H1 (cell line): ENCODE data around the gene CDKL1. TPM values are rescaled to one million over a fixed set of nuclear protein-coding genes. Genes with fewer than 3 reads are reported as not detected.

Experiments
- CTCF ChIA-PET: fragments of 300-600 bp; sonication (Branson Sonifier 250); formaldehyde crosslinking; loops from one replicate; lab custom pipeline; 2021; ENCODE audit not compliant: partially characterized antibody; lab: Charles Lee
- POLR2A ChIA-PET: fragments of 300-600 bp; sonication (Branson Sonifier 250); formaldehyde crosslinking; loops from one replicate; lab custom pipeline; 2021; ENCODE audit warnings: inconsistent platforms; ENCODE audit not compliant: partially characterized antibody; lab: Charles Lee
- DNase-seq, 2 experiments: peaks; one replicate each; pipeline versions ENCODE4 v3.0.0 to v3.0.0-alpha.2; 2010 to 2022; ENCODE audit warnings: low spot score in 2 of 2, low read depth in 1 of 2, mixed read lengths in 1 of 2
- FAIRE-seq: peaks from 2 replicates; lab custom pipeline; 2011; peaks lifted over from hg19 to GRCh38; lab: Jason Lieb, UNC
- H2AFZ ChIP-seq: 2 replicates; pipeline ENCODE4 v1.8.1; 2012; ENCODE audit warnings: low read length, inconsistent platforms
- H2AK5ac ChIP-seq: 2 replicates; pipeline ENCODE4 v1.6.1; 2013; ENCODE audit warnings: low read depth, low read length
- H2BK120ac ChIP-seq: replicated peaks from 2 replicates; pipeline ENCODE3; 2013; ENCODE audit warnings: low read depth, low read length, inconsistent platforms
- H2BK12ac ChIP-seq: 2 replicates; pipeline ENCODE4 v1.6.1; 2013; ENCODE audit warnings: low read depth, low read length
- H2BK15ac ChIP-seq: 2 replicates; pipeline ENCODE4 v1.6.1; 2013; ENCODE audit warnings: low read length
- H2BK20ac ChIP-seq: 2 replicates; pipeline ENCODE4 v1.6.1; 2013; ENCODE audit warnings: low read length
- H2BK5ac ChIP-seq: 2 replicates; pipeline ENCODE4 v1.6.1; 2013; ENCODE audit warnings: low read depth, low read length
- H3K14ac ChIP-seq: 2 replicates; pipeline ENCODE4 v1.6.1; 2013; ENCODE audit warnings: inconsistent platforms; ENCODE audit not compliant: insufficient read length
- H3K18ac ChIP-seq: 2 replicates; pipeline ENCODE4 v1.6.1; 2013; ENCODE audit warnings: low read length; ENCODE audit errors: extremely low read depth
- H3K23ac ChIP-seq: 2 replicates; pipeline ENCODE4 v1.6.1; 2013; ENCODE audit warnings: inconsistent platforms; ENCODE audit not compliant: insufficient read length
- H3K23me2 ChIP-seq: 2 replicates; pipeline ENCODE4 v1.6.1; 2013; ENCODE audit warnings: low read depth, low read length
- H3K27ac ChIP-seq: 2 replicates; pipeline ENCODE4 v1.6.1; 2011; ENCODE audit warnings: low read depth, low read length, inconsistent platforms
- H3K27me3 ChIP-seq, 4 experiments: replicated peaks in 1 of 4; 1 replicate in 1 of 4; 2 replicates in 3 of 4; pipeline versions ENCODE4 v1.6.1 to v1.8.1; 2011 to 2013; ENCODE audit warnings: low read length in 3 of 4, mild to moderate bottlenecking in 3 of 4, inconsistent platforms in 2 of 4, mixed read lengths in 2 of 4, moderate library complexity in 1 of 4; ENCODE audit not compliant: control insufficient read depth in 3 of 4, insufficient read depth in 3 of 4; ENCODE audit errors: extremely low read depth in 1 of 4
- H3K36me3 ChIP-seq, 4 experiments: 2 replicates each; pipeline versions ENCODE4 v1.6.1 to v1.8.1; 2011 to 2013; ENCODE audit warnings: mild to moderate bottlenecking in 4 of 4, low read length in 3 of 4, moderate library complexity in 2 of 4, control low read depth in 1 of 4, inconsistent platforms in 1 of 4; ENCODE audit not compliant: insufficient read depth in 4 of 4, control insufficient read depth in 2 of 4
- H3K4ac ChIP-seq: replicated peaks from 2 replicates; pipeline ENCODE3; 2013; ENCODE audit warnings: low read length, low read depth, mixed read lengths, inconsistent platforms; ENCODE audit not compliant: insufficient read length
- H3K4me1 ChIP-seq, 4 experiments: replicated peaks in 1 of 4; 1 replicate in 1 of 4; 2 replicates in 3 of 4; pipeline versions ENCODE4 v1.6.1 to v1.8.1; 2011 to 2013; ENCODE audit warnings: low read length in 3 of 4, inconsistent platforms in 2 of 4, mixed read lengths in 1 of 4; ENCODE audit not compliant: insufficient read depth in 4 of 4, control insufficient read depth in 3 of 4
- H3K4me2 ChIP-seq, 2 experiments: 2 replicates each; pipeline versions ENCODE4 v1.6.1 to v1.8.1; 2011 to 2013; ENCODE audit warnings: low read depth in 2 of 2, low read length in 2 of 2, control low read depth in 1 of 2, inconsistent platforms in 1 of 2, mild to moderate bottlenecking in 1 of 2; ENCODE audit not compliant: insufficient read depth in 1 of 2
- H3K4me3 ChIP-seq, 4 experiments: fragments of 200-600, 300-600 bp in 1 of 4; sonication (generic), shearing (Covaris generic), sonication (Bioruptor Twin) in 1 of 4; 2 replicates each; pipeline versions ENCODE4 v1.5.1 to v1.8.1; 2011 to 2016; ENCODE audit warnings: low read length in 4 of 4, low read depth in 3 of 4, control low read depth in 2 of 4, inconsistent platforms in 2 of 4, mild to moderate bottlenecking in 2 of 4, mixed read lengths in 1 of 4, moderate library complexity in 1 of 4; ENCODE audit not compliant: insufficient read depth in 2 of 4; ENCODE audit errors: extremely low read depth in 1 of 4
- H3K56ac ChIP-seq: replicated peaks from 2 replicates; pipeline ENCODE3; 2013; ENCODE audit warnings: low read depth, mild to moderate bottlenecking, mixed read lengths, low read length, inconsistent platforms; ENCODE audit not compliant: insufficient read length
- H3K79me1 ChIP-seq: 2 replicates; pipeline ENCODE4 v1.6.1; 2013; ENCODE audit warnings: low read depth, low read length, control low read depth
- H3K79me2 ChIP-seq, 2 experiments: 2 replicates each; pipeline versions ENCODE4 v1.6.1 to v1.8.1; 2012 to 2013; ENCODE audit warnings: low read length in 2 of 2, mild to moderate bottlenecking in 2 of 2, inconsistent platforms in 1 of 2; ENCODE audit not compliant: insufficient read depth in 2 of 2, control insufficient read depth in 1 of 2
- H3K9ac ChIP-seq, 4 experiments: replicated peaks in 1 of 4; 1 replicate in 1 of 4; 2 replicates in 3 of 4; pipeline versions ENCODE4 v1.6.1 to v1.8.1; 2011 to 2013; ENCODE audit warnings: low read depth in 3 of 4, low read length in 3 of 4, control low read depth in 2 of 4, mild to moderate bottlenecking in 2 of 4, moderate library complexity in 2 of 4, inconsistent platforms in 1 of 4; ENCODE audit errors: extremely low read depth in 1 of 4
- H3K9me3 ChIP-seq, 2 experiments: 2 replicates each; pipeline versions ENCODE4 v1.6.1 to v1.8.1; 2012 to 2013; ENCODE audit warnings: mild to moderate bottlenecking in 2 of 2, moderate library complexity in 2 of 2, control low read depth in 1 of 2, inconsistent platforms in 1 of 2, low read depth in 1 of 2, low read length in 1 of 2, mixed read lengths in 1 of 2; ENCODE audit not compliant: insufficient read depth in 2 of 2
- H4K20me1 ChIP-seq, 2 experiments: replicated peaks in 1 of 2; 2 replicates each; pipeline versions ENCODE3 to v1.8.1; 2011 to 2013; ENCODE audit warnings: inconsistent platforms in 2 of 2, low read length in 2 of 2, mild to moderate bottlenecking in 1 of 2; ENCODE audit not compliant: insufficient read depth in 2 of 2, control insufficient read depth in 1 of 2
- H4K5ac ChIP-seq: 2 replicates; pipeline ENCODE4 v1.6.1; 2013; ENCODE audit warnings: low read length, low read depth, mixed read lengths, inconsistent platforms; ENCODE audit not compliant: insufficient read length
- H4K8ac ChIP-seq: 2 replicates; pipeline ENCODE4 v1.8.0; 2013; ENCODE audit warnings: mild to moderate bottlenecking, moderate library complexity, low read length, inconsistent platforms; ENCODE audit not compliant: insufficient read depth; ENCODE audit errors: extremely low read depth
- H4K91ac ChIP-seq: replicated peaks from 2 replicates; pipeline ENCODE3; 2013; ENCODE audit warnings: low read length, mixed read lengths, inconsistent platforms; ENCODE audit not compliant: insufficient read length
- E2F6 ChIP-seq: IDR thresholded peaks from 2 replicates; pipeline ENCODE4 v1.6.1; 2012; ENCODE audit warnings: inconsistent platforms
- EGR1 ChIP-seq: IDR thresholded peaks from 2 replicates; pipeline ENCODE4 v1.6.1; 2011; ENCODE audit warnings: low read depth, low read length, borderline replicate concordance
- FOSL1 ChIP-seq: IDR thresholded peaks from 2 replicates; pipeline ENCODE4 v1.6.1; 2011; ENCODE audit warnings: mild to moderate bottlenecking, low read depth, low read length, moderate library complexity; ENCODE audit not compliant: insufficient read depth
- PHF8 ChIP-seq: fragments of 200-600 bp; sonication (generic); conservative IDR thresholded peaks from 2 replicates; pipeline ENCODE4 v1.7.1; 2012; ENCODE audit warnings: low read depth, mild to moderate bottlenecking, inconsistent platforms, low read length, moderate library complexity
- POLR2AphosphoS5 ChIP-seq: IDR thresholded peaks from 2 replicates; pipeline ENCODE4 v1.6.1; 2011; ENCODE audit warnings: low read depth, low read length
- RNF2 ChIP-seq: fragments of 200-900, 300-1000 bp; sonication (generic); IDR thresholded peaks from 2 replicates; pipeline ENCODE4 v1.7.1; 2016; ENCODE audit warnings: borderline replicate concordance, low read depth, mild to moderate bottlenecking, antibody characterized with exemption, low read length; ENCODE audit not compliant: poor library complexity, severe bottlenecking; ENCODE audit errors: missing control alignments
- SIX5 ChIP-seq: IDR thresholded peaks from 2 replicates; pipeline ENCODE4 v1.6.1; 2011; ENCODE audit warnings: mild to moderate bottlenecking, low read depth, low read length
- SUZ12 ChIP-seq: fragments of 200-600 bp; sonication (generic); IDR thresholded peaks from 2 replicates; pipeline ENCODE4 v1.6.1; 2012; ENCODE audit warnings: mild to moderate bottlenecking, inconsistent platforms, low read length, moderate library complexity, mixed read lengths
- TAF7 ChIP-seq: optimal IDR thresholded peaks from 2 replicates; pipeline ENCODE3; 2011; ENCODE audit warnings: low read depth, mild to moderate bottlenecking, inconsistent platforms, low read length, moderate library complexity, borderline replicate concordance
- WGBS, 2 experiments: shearing (Covaris generic) in 1 of 2; methylation state at CpG; one replicate each; pipeline versions ENCODE4 v1.1.6 to v1.1.7; 2013 to 2015; ENCODE audit warnings: low lambda C conversion rate in 2 of 2, mixed read lengths in 2 of 2, inconsistent platforms in 1 of 2, low coverage in 1 of 2, missing lambda C conversion rate in 1 of 2; ENCODE audit not compliant: insufficient replicate concordance in 2 of 2, insufficient coverage in 1 of 2, insufficient read length in 1 of 2; ENCODE audit errors: extremely low coverage in 1 of 2, missing lambda C conversion rate in 1 of 2; 5-methylcytosine and 5-hydroxymethylcytosine counted together
- polyA plus RNA-seq, 7 experiments: library from polyadenylated mRNA; depleted of rRNA in 3 of 7; stranded (reverse) in 5 of 7; unstranded in 2 of 7; fragments of >200 nt in 5 of 7; fragments of 200-250 nt in 2 of 7; gene quantifications; 1 replicate in 5 of 7; 2 replicates in 1 of 7; 4 replicates in 1 of 7; pipeline versions ENCODE4 v1.2.1 to v1.2.3, GENCODE V29; 2011 to 2013; ENCODE audit warnings: missing spikeins in 2 of 7, mixed read lengths in 2 of 7
- total RNA-seq: library from RNA; stranded (reverse); fragmentation: NEBNext Ultra II Directional; extraction: Animal tissue kit (Norgen Biotek cat#: 25700); gene quantifications from 2 replicates; pipeline ENCODE4 v1.2.1, GENCODE V29; 2021

CDKL1 gene
- total and polyA plus RNA-seq, 2 of the 8 experiments (the other 6 are each of a cell fraction or from before 2014, with no cell fraction given): 1.2 to 2.2 TPM

GRCh38 chr14:50311972-50312733 is 84.5 kb downstream of the CDKL1 start, which contains the start of the genes DMAC2L and L2HGDH:
Gene DMAC2L (plus strand): TSS chr14:50312324. CDS start chr14:50321488, 9,164 bp downstream.
Gene L2HGDH (minus strand): TSS chr14:50312229. CDS start chr14:50312150, 79 bp downstream.
- ChIA-PET POLR2A (interaction anchor here (0.7 to 2.1 kb wide), 15 partner anchors 9 to 571 kb away, joined by 3 to 10 read pairs (median 4); partner anchors contain the start of gene CDKL1), CTCF (interaction anchor here (0.8 to 3.1 kb wide), 6 partner anchors 9 to 192 kb away, joined by 3 to 13 read pairs (median 3); no protein-coding TSS in a partner anchor)
- H3K79me1 ChIP-seq: no peaks in the 10 kb centered on the region; the same call in 1 of the 2 replicates
- peak within 1 kb of the TSS; percentile 98 for H4K8ac ChIP-seq
- H3K27me3 ChIP-seq: no peaks in the 10 kb centered on the region
- H2BK120ac ChIP-seq: no peak within 1 kb of the TSS
- peaks cover 2 to 61% of the 10 kb centered on the region in 2 experiments; a peak in 3 of 4 replicates for H3K79me2 ChIP-seq
- DNase-seq: peak; percentile 84 to 95
- H3K9ac ChIP-seq: peak within 1 kb of the TSS; percentile 79 to 87 (median 84)
- peak within 1 kb of the TSS; percentile 97; the same call in 1 of the 2 replicates for H2BK15ac ChIP-seq
- peak within 1 kb of the TSS; percentile 98 for H3K56ac ChIP-seq
- no peak within 1 kb of the TSS for H2AK5ac ChIP-seq
- no peaks in the 10 kb centered on the region; a peak in 2 of 4 replicates for H3K9me3 ChIP-seq
- no peak within 1 kb of the TSS for H2BK20ac ChIP-seq
- H3K4me1 ChIP-seq: peaks cover 0 to 5% (median 1%) of the 10 kb centered on the region in 4 experiments; a peak in 3 of 7 replicates
- peak within 1 kb of the TSS; percentile 90 for H3K27ac ChIP-seq
- H3K4me2 ChIP-seq: peak within 1 kb of the TSS; percentile 85 to 88
- peak within 1 kb of the TSS; percentile 78 for H3K4ac ChIP-seq
- H3K36me3 ChIP-seq: peaks cover 2 to 6% (median 5%) of the 10 kb centered on the region in 4 experiments; a peak in 3 of 8 replicates
- no peak for FAIRE-seq
- no peak within 1 kb of the TSS for H3K14ac ChIP-seq
- peak within 1 kb of the TSS; percentile 95 for H2BK5ac ChIP-seq
- peak within 1 kb of the TSS; percentile 83 to 91 (median 86) for H3K4me3 ChIP-seq
- H3K18ac ChIP-seq: peak within 1 kb of the TSS; percentile 99
- H4K91ac ChIP-seq: peak within 1 kb of the TSS; percentile 94
- H2AFZ ChIP-seq: peak within 1 kb of the TSS; percentile 82
- peaks cover 0 to 1% of the 10 kb centered on the region in 2 experiments for H4K20me1 ChIP-seq
- no peaks in the 10 kb centered on the region; the same call in 1 of the 2 replicates for H3K23me2 ChIP-seq
- WGBS, 2 experiments: 1% methylated on average over 42 of the region's 83 CpGs; no CpG with 5 or more reads in 1 of the 2 experiments
- no peak within 1 kb of the TSS for H3K23ac ChIP-seq
- H2BK12ac ChIP-seq: 0 out of 2 replicates have a peak within 1 kb of the TSS, but pooled peaks have one; percentile 60
- peak within 1 kb of the TSS; percentile 95 for H4K5ac ChIP-seq
- TF ChIP-seq SUZ12 (no peak), TAF7 (no peak), POLR2AphosphoS5 (peak; percentile 83), PHF8 (peak; percentile 97), SIX5 (no peak), EGR1 (0 out of 2 replicates have a peak, but pooled peaks have one; percentile 38), RNF2 (peak; percentile 63), E2F6 (peak; percentile 99), FOSL1 (no peak)
